GM12878 (cell line): ENCODE data around the gene CFDP1. TPM values are rescaled to one million over a fixed set of nuclear protein-coding genes. Genes with fewer than 3 reads are reported as not detected.
A peak's percentile ranks its signal among the peaks of the same experiment; 100 is the strongest.

ENCODE experiments used
- BHLHE40 ChIP-seq, 2 experiments: fragments of 450-650 bp in 1 of 2; IDR thresholded peaks; 2 replicates each; pipeline ENCODE4 v1.6.1; 2011 to 2017; ENCODE audit warnings: low read depth in 2 of 2, borderline replicate concordance in 1 of 2, improper control_type of control experiment in 1 of 2, low read length in 1 of 2, mild to moderate bottlenecking in 1 of 2
- CTCF ChIP-seq, 3 experiments: IDR thresholded peaks in 2 of 3; conservative IDR thresholded peaks in 1 of 3; 2 replicates each; pipeline ENCODE4 v1.5.1; 2011; ENCODE audit warnings: low read depth in 3 of 3, low read length in 3 of 3, mild to moderate bottlenecking in 3 of 3, control low read depth in 2 of 3, moderate library complexity in 2 of 3, inconsistent platforms in 1 of 3, mixed read lengths in 1 of 3; ENCODE audit not compliant: control insufficient read depth in 2 of 3, insufficient read depth in 1 of 3; ENCODE audit errors: extremely low read depth in 1 of 3
- FOXK2 ChIP-seq: fragments of 450-650 bp; IDR thresholded peaks from 2 replicates; pipeline ENCODE4 v1.6.1; 2017; ENCODE audit warnings: mild to moderate bottlenecking, moderate library complexity
- IKZF1 ChIP-seq: fragments of 450-650 bp; conservative IDR thresholded peaks from 2 replicates; pipeline ENCODE4 v1.6.1; 2017; ENCODE audit warnings: antibody characterized with exemption, mild to moderate bottlenecking
- IRF4 ChIP-seq: IDR thresholded peaks from 2 replicates; pipeline ENCODE4 v1.6.1; 2011; ENCODE audit warnings: low read depth, low read length
- JUND ChIP-seq: IDR thresholded peaks from 2 replicates; pipeline ENCODE4 v1.6.1; 2012; ENCODE audit warnings: low read depth, mild to moderate bottlenecking, low read length, improper control_type of control experiment, moderate library complexity
- KLF5 ChIP-seq: fragments of 450-650 bp; IDR thresholded peaks from 2 replicates; pipeline ENCODE4 v1.6.1; 2014; ENCODE audit warnings: mild to moderate bottlenecking; ENCODE audit not compliant: partially characterized antibody
- LARP7 ChIP-seq: fragments of 450-650 bp; IDR thresholded peaks from 2 replicates; pipeline ENCODE4 v1.6.1; 2017; ENCODE audit warnings: mild to moderate bottlenecking
- MEF2A ChIP-seq: IDR thresholded peaks from 2 replicates; pipeline ENCODE4 v1.6.1; 2011; ENCODE audit warnings: low read depth, mild to moderate bottlenecking, low read length, moderate library complexity; ENCODE audit not compliant: insufficient read depth
- NFXL1 ChIP-seq: fragments of 450-650 bp; IDR thresholded peaks from 2 replicates; pipeline ENCODE4 v1.6.1; 2017; ENCODE audit warnings: antibody characterized with exemption, mild to moderate bottlenecking, borderline replicate concordance
- NR2F1 ChIP-seq: fragments of 450-650 bp; conservative IDR thresholded peaks from 2 replicates; pipeline ENCODE4 v1.6.1; 2017; ENCODE audit warnings: mild to moderate bottlenecking
- PML ChIP-seq: IDR thresholded peaks from 2 replicates; pipeline ENCODE4 v1.6.1; 2012; ENCODE audit warnings: low read length, inconsistent platforms
- PRDM15 ChIP-seq: fragments of 450-650 bp; formaldehyde crosslinking; IDR thresholded peaks from 2 replicates; pipeline ENCODE4 v1.4.0; 2020; ENCODE audit warnings: mild to moderate bottlenecking, moderate library complexity
- RAD21 ChIP-seq: IDR thresholded peaks from 2 replicates; pipeline ENCODE4 v1.6.1; 2011; ENCODE audit warnings: mild to moderate bottlenecking, low read depth, low read length, moderate library complexity; ENCODE audit not compliant: insufficient read depth
- SIX5 ChIP-seq: IDR thresholded peaks from 2 replicates; pipeline ENCODE4 v1.6.1; 2011; ENCODE audit warnings: mild to moderate bottlenecking, low read depth, low read length, moderate library complexity; ENCODE audit not compliant: severe bottlenecking
- TAF1 ChIP-seq: IDR thresholded peaks from 2 replicates; pipeline ENCODE4 v1.6.1; 2011; ENCODE audit warnings: mild to moderate bottlenecking, low read depth, low read length, borderline replicate concordance
- TCF7 ChIP-seq: IDR thresholded peaks from 2 replicates; pipeline ENCODE4 v1.6.1; 2014; ENCODE audit warnings: antibody characterized with exemption, borderline replicate concordance
- polyA plus RNA-seq, 11 experiments: library from polyadenylated mRNA; depleted of rRNA in 4 of 11; unstranded in 6 of 11; stranded (reverse) in 5 of 11; fragments of >200 nt; fragmentation: Nextera tagmentation in 4 of 11; fragmentation: Illumina TruSeq in 1 of 11; extraction: Ambion mirVana in 4 of 11; extraction: Trizol in 1 of 11; gene quantifications; 1 replicate in 1 of 11; 2 replicates in 10 of 11; pipeline versions ENCODE4 v1.2.1 to v1.2.3, GENCODE V29; 2011 to 2016; ENCODE audit warnings: inconsistent platforms in 2 of 11, missing spikeins in 2 of 11, low read depth in 1 of 11
- total RNA-seq, 4 experiments: library from RNA; depleted of rRNA in 3 of 4; stranded (reverse); fragments of >200 nt in 3 of 4; fragmentation: Illumina TruSeq in 1 of 4; extraction: Trizol in 1 of 4; gene quantifications; 2 replicates each; pipeline versions ENCODE4 v1.2.1 to v1.2.3, GENCODE V29; 2013 to 2021
- TF ChIP-seq, protein P1 (sequence below): fragments of 450-650 bp; formaldehyde crosslinking; IDR thresholded peaks from 2 replicates; pipeline ENCODE4 v1.5.0; 2022; ENCODE audit warnings: mild to moderate bottlenecking, missing genetic modification characterization
- TF ChIP-seq, protein P2 (sequence below): fragments of 150-350 bp; IDR thresholded peaks from 2 replicates; pipeline ENCODE4 v1.6.1; 2016; ENCODE audit warnings: low read depth, low read length

The CFDP1 gene
- total and polyA plus RNA-seq, 10 of the 15 experiments (the other 5 are each of a cell fraction or from before 2014, with no cell fraction given): 22.3 to 64.8 (median 36.7) TPM

DNA sequence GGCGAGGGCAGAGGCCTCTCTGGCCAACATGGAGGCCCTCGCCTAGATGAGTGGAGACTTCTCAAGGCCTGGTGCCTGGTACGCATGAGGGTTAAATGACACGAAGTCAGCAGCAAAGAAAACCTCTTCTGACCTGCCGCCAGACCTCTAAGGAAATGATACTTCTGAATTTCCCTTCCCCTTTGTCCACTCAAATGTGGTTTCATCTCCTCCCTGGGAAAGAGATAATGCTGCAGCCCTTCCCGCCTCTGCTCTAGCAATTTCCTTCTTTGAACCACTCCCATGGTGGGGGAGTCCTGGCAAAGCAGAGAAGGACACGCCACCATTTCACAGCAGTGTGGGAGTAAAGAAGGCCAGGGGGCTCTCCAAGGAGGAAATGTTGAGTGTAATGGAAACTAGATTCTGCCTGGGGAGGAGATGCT is 116.2 kb downstream of the CFDP1 start (continued):
- TF ChIP-seq PRDM15 (CRISPR knock-in tag) (no peak), CTCF (IDR thresholded peaks at IDR 0.05 in 2 of 3, conservative IDR thresholded peaks at IDR 0.05 in 1 of 3; ENCODE audit: control insufficient read depth in 2 of 3, extremely low read depth in 1 of 3, insufficient read depth in 1 of 3, low read depth in 3 of 3, low read length in 3 of 3) (no peak), LARP7 (no peak), FOXK2 (no peak), MEF2A (no peak), KLF5 (no peak), JUND (no peak), PML (no peak), TAF1 (no peak), RAD21 (no peak), SIX5 (no peak), IKZF1 (peak; percentile 91), NFXL1 (no peak), BHLHE40 (IDR thresholded peaks at IDR 0.05; ENCODE audit: borderline replicate concordance in 1 of 2, low read depth in 2 of 2, low read length in 1 of 2) (no peak), IRF4 (no peak), NR2F1 (no peak), TCF7 (no peak)
- TF ChIP-seq, protein P1, sequence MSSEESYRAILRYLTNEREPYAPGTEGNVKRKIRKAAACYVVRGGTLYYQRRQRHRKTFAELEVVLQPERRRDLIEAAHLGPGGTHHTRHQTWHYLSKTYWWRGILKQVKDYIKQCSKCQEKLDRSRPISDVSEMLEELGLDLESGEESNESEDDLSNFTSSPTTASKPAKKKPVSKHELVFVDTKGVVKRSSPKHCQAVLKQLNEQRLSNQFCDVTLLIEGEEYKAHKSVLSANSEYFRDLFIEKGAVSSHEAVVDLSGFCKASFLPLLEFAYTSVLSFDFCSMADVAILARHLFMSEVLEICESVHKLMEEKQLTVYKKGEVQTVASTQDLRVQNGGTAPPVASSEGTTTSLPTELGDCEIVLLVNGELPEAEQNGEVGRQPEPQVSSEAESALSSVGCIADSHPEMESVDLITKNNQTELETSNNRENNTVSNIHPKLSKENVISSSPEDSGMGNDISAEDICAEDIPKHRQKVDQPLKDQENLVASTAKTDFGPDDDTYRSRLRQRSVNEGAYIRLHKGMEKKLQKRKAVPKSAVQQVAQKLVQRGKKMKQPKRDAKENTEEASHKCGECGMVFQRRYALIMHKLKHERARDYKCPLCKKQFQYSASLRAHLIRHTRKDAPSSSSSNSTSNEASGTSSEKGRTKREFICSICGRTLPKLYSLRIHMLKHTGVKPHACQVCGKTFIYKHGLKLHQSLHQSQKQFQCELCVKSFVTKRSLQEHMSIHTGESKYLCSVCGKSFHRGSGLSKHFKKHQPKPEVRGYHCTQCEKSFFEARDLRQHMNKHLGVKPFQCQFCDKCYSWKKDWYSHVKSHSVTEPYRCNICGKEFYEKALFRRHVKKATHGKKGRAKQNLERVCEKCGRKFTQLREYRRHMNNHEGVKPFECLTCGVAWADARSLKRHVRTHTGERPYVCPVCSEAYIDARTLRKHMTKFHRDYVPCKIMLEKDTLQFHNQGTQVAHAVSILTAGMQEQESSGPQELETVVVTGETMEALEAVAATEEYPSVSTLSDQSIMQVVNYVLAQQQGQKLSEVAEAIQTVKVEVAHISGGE: no peak
- TF ChIP-seq, protein P2, sequence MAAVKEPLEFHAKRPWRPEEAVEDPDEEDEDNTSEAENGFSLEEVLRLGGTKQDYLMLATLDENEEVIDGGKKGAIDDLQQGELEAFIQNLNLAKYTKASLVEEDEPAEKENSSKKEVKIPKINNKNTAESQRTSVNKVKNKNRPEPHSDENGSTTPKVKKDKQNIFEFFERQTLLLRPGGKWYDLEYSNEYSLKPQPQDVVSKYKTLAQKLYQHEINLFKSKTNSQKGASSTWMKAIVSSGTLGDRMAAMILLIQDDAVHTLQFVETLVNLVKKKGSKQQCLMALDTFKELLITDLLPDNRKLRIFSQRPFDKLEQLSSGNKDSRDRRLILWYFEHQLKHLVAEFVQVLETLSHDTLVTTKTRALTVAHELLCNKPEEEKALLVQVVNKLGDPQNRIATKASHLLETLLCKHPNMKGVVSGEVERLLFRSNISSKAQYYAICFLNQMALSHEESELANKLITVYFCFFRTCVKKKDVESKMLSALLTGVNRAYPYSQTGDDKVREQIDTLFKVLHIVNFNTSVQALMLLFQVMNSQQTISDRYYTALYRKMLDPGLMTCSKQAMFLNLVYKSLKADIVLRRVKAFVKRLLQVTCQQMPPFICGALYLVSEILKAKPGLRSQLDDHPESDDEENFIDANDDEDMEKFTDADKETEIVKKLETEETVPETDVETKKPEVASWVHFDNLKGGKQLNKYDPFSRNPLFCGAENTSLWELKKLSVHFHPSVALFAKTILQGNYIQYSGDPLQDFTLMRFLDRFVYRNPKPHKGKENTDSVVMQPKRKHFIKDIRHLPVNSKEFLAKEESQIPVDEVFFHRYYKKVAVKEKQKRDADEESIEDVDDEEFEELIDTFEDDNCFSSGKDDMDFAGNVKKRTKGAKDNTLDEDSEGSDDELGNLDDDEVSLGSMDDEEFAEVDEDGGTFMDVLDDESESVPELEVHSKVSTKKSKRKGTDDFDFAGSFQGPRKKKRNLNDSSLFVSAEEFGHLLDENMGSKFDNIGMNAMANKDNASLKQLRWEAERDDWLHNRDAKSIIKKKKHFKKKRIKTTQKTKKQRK: no peak
